Neutrophil (primary cell): Measurements from ENCODE around the gene OR8U1.
"Not testable (repeated sequence)": the region's sequence is repeated elsewhere in the genome, so short reads cannot be mapped to it uniquely, and the experiment has no call there.

Source experiments
- H3K27ac ChIP-seq: fragments of 200-600 bp; sonication (generic); 2 replicates; pipeline ENCODE4 v1.5.1; 2016; ENCODE audit warnings: mild to moderate bottlenecking, moderate library complexity
- H3K27me3 ChIP-seq: fragments of 200-600 bp; sonication (generic); 2 replicates; pipeline ENCODE4 v1.6.0; 2016; ENCODE audit warnings: mild to moderate bottlenecking
- H3K36me3 ChIP-seq: fragments of 200-600 bp; sonication (generic); 2 replicates; pipeline ENCODE4 v1.5.1; 2017
- H3K4me1 ChIP-seq, 2 experiments: fragments of 200-600 bp in 1 of 2; sonication (generic) in 1 of 2; 1 replicate in 1 of 2; 2 replicates in 1 of 2; pipeline versions ENCODE4 v1.5.1 to v1.6.1; 2013 to 2016; ENCODE audit warnings: low read depth in 1 of 2, low read length in 1 of 2, mild to moderate bottlenecking in 1 of 2, moderate library complexity in 1 of 2; ENCODE audit not compliant: control insufficient read depth in 1 of 2, insufficient read depth in 1 of 2
- H3K4me3 ChIP-seq, 2 experiments: fragments of 200-600 bp in 1 of 2; sonication (generic) in 1 of 2; 1 replicate in 1 of 2; 2 replicates in 1 of 2; pipeline ENCODE4 v1.5.1; 2013 to 2016; ENCODE audit warnings: low read depth in 1 of 2, low read length in 1 of 2, mild to moderate bottlenecking in 1 of 2, moderate library complexity in 1 of 2
- H3K9me3 ChIP-seq: fragments of 200-600 bp; sonication (generic); 2 replicates; pipeline ENCODE4 v1.5.1; 2016
- CTCF ChIP-seq: fragments of 200-600 bp; sonication (generic); IDR thresholded peaks from 2 replicates; pipeline ENCODE4 v1.5.1; 2016; ENCODE audit warnings: antibody characterized with exemption

Gene OR8U1

GRCh38 chr11:56353991-56354390, 21.4 kb upstream of the OR8U1 start, which contains the start of gene OR8J1:
Gene OR8J1 (plus strand): TSS chr11:56354291. CDS start chr11:56360247, 5,956 bp downstream.
- Histone ChIP-seq H3K27ac (no peak within 1 kb of the TSS), H3K4me1 (no peaks in the 10 kb centered on the region), H3K27me3 (no peaks in the 10 kb centered on the region), H3K9me3 (no peaks in the 10 kb centered on the region), H3K36me3 (no peaks in the 10 kb centered on the region), H3K4me3 (no peak within 1 kb of the TSS)
- no peak for TF ChIP-seq CTCF

GRCh38 chr11:56380120-56380519, 4.7 kb downstream of the OR8U1 start:
- Histone ChIP-seq H3K4me3 (no peak overlapping the region), H3K27me3 (no peaks in the 10 kb centered on the region), H3K36me3 (no peaks in the 10 kb centered on the region), H3K27ac (no peak overlapping the region), H3K9me3 (peaks cover 3% of the 10 kb centered on the region), H3K4me1 (no peaks in the 10 kb centered on the region)
- no peak for TF ChIP-seq CTCF

- H3K4me1 ChIP-seq = no peaks in the 10 kb centered on the region
- H3K4me3 ChIP-seq = no peak overlapping the region
- H3K36me3 ChIP-seq = no peaks in the 10 kb centered on the region
- no peaks in the 10 kb centered on the region for H3K9me3 ChIP-seq
- no peak for TF ChIP-seq CTCF
- H3K27ac ChIP-seq = no peak overlapping the region
- no peaks in the 10 kb centered on the region for H3K27me3 ChIP-seq
These were observed 19.0 kb downstream of the OR8U1 start for GRCh38 chr11:56394381-56394780.

GRCh38 chr11:56396047-56396446, 20.6 kb downstream of the OR8U1 start:
- no peak overlapping the region for H3K27ac ChIP-seq
- no peaks in the 10 kb centered on the region for H3K4me1 ChIP-seq
- no peaks in the 10 kb centered on the region for H3K9me3 ChIP-seq
- H3K27me3 ChIP-seq = no peaks in the 10 kb centered on the region
- H3K4me3 ChIP-seq = no peak overlapping the region
- no peaks in the 10 kb centered on the region for H3K36me3 ChIP-seq
- TF ChIP-seq CTCF = no peak

GRCh38 chr11:56401858-56402461, 26.5 kb downstream of the OR8U1 start:
- H3K4me1 ChIP-seq, H3K4me3 ChIP-seq, H3K36me3 ChIP-seq, H3K27ac ChIP-seq, H3K9me3 ChIP-seq, H3K27me3 ChIP-seq: not testable (repeated sequence)

- Histone ChIP-seq H3K27ac (no peak overlapping the region), H3K4me3 (no peak overlapping the region), H3K4me1 (no peaks in the 10 kb centered on the region), H3K9me3 (no peaks in the 10 kb centered on the region), H3K27me3 (no peaks in the 10 kb centered on the region), H3K36me3 (no peaks in the 10 kb centered on the region)
- no peak for TF ChIP-seq CTCF
These were observed 29.0 kb downstream of the OR8U1 start for GRCh38 chr11:56404393-56404792.
